HL-60 (cell line): Measurements from ENCODE around the gene HERC4.

Experiments
- CTCF ChIP-seq: IDR thresholded peaks from one replicate; pipeline ENCODE4 v1.5.1; 2011; ENCODE audit warnings: low read length, control low read depth, inconsistent platforms; ENCODE audit not compliant: insufficient read depth
- POLR2AphosphoS5 ChIP-seq: IDR thresholded peaks from 2 replicates; pipeline ENCODE4 v1.6.1; 2012; ENCODE audit warnings: low read depth
- REST ChIP-seq: IDR thresholded peaks from 2 replicates; pipeline ENCODE4 v1.6.1; 2012; ENCODE audit warnings: low read depth; ENCODE audit not compliant: insufficient replicate concordance

GRCh38 chr10:67917679-67918078 lies 157.4 kb downstream of the HERC4 start:
- TF ChIP-seq CTCF, result no peak
- no peak for TF ChIP-seq POLR2AphosphoS5
- TF ChIP-seq REST, result no peak
